TTC549 (cell line): Measurements from ENCODE around the gene STX2.
A peak's percentile ranks its signal among the peaks of the same experiment; 100 is the strongest.
"Not testable (repeated sequence)": the region's sequence is repeated elsewhere in the genome, so short reads cannot be mapped to it uniquely, and the experiment has no call there.

Experiments
- FAIRE-seq: peaks from 2 replicates; lab custom pipeline; 2012; peaks lifted over from hg19 to GRCh38; lab: Jason Lieb, UNC

The STX2 gene

DNA sequence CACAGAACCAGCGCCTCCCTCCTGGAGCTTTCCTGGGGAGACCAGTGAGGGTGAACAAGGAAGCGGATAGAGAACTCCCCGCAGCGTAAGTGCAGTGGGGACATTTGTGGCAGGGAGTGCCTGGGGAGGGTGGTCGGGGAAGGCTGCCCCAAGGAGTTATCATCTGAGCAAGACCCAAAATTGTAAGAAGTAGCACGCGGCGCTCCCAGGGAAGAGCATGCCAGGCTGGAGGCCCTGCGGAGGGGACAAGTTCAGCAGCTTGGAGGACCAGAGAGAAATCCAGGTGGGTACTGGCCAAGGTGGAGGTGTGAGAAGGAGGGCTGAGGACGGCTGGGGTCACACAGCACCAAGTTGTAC lies 76.8 kb downstream of the STX2 start:
- FAIRE-seq, result no peak

DNA sequence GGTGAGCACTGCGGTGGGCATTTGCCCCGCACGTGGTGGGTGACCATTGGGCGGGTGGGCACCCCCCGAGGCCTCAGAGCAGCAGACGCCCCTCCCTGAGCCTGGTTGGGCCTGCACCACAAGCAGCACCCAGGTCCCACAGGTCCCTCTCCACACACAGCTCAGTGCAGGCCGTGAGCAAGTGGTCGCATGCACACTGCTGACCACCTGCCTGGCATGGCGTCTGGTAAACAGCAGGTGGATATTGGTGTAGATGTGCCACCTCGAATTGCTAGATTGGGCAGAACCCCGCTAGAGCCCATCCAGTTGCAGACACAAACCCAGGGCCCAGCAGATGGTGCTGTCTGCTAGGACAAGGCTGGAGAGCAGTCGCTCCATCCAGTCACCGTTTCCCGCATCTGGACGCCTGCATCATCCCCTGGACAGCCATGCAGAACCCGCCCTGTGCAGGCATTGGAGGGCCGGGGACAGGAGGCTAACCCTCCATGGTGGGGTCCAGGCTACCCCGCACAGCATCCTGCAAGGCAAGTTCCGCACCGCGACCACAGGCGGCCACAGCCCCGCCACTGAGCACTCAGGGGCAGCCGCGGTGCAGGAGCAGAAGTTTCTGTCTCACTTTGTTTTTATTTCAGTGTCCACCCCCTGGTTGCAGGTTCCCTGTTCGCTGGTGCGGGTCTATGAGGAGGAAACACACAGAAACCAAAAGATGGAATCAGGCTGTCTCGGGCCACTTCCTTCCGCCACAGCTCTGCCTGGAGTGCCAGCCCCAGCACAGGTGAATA lies 77.3 kb downstream of the STX2 start:
- no peak for FAIRE-seq

DNA sequence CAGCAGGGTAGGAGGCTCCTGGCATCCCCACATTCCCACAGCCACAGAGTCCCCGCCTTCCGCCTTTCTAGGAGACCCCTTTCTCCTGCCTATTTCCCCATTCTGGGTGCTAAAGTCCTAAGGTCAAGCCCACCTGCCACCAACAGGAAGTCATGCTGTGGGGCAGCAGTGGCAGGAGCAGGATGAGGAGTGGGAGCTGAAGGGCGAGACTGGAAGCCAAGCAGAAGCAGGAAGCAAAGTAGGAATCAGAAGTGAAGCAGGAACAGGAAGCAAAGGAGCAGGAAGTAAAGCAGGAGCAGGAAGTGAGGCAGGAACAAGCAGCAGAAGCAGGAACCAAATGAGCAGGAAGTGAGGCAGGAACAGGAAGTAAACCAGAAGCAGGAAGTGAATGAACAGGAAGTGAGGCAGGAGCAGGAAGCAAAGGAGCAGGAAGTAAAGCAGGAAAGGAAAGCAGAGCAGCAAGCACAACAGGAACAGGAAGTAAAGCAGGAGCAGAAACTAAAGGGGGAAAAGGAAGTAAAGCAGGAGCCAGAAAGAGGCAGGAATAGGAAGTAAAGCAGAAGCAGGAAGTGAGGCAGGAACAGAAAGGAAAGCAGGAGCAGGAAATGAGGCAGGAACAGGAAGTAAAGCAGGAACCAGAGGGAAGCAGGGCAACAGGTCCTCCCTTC lies 84.7 kb downstream of the STX2 start:
- FAIRE-seq, result no peak

DNA sequence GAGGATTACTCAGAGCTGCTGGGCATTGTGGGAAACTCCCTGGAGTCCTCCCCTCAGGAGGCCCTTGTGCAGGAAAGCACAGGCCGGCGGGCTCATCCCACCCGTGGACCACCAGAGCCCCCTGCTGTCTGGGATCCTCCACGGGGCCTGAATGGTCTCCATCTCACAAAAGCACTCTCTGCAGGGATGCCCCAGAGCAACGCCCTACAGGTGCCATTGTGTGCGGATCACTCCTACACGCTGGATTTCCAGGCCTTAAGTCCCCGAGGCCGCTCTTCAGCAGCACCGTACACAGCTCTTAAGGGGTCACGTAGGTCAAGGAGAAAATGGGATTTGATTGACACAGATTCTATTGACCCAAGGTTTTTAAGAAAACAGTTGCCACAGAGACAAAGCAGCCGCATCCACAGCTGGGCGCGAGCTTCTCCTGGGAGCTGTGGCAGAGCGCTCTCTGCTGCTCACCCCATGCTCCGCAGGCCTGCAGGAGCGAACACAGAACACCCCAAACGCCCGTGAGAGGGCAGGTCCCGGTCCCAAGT lies 86.3 kb downstream of the STX2 start:
- FAIRE-seq, result no peak

DNA sequence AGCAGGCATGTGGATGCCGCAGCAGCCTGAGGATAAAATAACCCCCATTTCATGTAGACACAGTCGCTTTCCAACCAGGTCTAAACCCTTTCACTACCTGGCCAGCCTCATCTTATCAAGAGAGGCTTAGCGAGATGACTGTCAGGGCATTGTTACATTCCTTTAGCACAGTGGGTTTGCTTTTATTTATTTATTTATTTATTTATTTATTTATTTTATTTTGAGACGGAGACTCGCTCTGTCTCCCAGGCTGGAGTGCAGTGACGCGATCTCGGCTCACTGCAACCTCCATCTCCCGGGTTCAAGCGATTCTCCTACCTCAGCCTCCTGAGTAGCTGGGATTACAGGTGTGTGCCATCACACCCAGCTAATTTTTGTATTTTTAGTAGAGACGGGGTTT lies 87.0 kb downstream of the STX2 start:
- not testable (repeated sequence) for FAIRE-seq

DNA sequence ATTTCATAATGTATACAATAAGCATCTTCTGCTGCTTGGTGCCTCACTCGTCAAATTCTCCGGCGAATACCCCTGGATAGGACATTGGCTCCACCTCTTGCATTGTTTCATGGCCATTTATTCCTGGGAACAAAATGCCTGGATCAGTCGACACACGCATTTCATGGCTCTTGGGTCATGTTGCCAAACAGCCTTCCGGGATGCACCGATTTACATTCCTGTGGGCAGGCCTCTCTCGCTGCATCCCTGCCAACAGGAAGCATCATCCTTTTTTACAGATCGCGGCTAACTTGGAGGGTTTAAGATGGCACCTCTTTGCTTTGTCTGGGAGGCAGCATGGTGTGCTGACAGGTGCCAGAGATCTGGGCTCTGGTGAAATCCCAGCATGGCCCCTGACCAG lies 90.3 kb downstream of the STX2 start:
- no peak for FAIRE-seq

DNA sequence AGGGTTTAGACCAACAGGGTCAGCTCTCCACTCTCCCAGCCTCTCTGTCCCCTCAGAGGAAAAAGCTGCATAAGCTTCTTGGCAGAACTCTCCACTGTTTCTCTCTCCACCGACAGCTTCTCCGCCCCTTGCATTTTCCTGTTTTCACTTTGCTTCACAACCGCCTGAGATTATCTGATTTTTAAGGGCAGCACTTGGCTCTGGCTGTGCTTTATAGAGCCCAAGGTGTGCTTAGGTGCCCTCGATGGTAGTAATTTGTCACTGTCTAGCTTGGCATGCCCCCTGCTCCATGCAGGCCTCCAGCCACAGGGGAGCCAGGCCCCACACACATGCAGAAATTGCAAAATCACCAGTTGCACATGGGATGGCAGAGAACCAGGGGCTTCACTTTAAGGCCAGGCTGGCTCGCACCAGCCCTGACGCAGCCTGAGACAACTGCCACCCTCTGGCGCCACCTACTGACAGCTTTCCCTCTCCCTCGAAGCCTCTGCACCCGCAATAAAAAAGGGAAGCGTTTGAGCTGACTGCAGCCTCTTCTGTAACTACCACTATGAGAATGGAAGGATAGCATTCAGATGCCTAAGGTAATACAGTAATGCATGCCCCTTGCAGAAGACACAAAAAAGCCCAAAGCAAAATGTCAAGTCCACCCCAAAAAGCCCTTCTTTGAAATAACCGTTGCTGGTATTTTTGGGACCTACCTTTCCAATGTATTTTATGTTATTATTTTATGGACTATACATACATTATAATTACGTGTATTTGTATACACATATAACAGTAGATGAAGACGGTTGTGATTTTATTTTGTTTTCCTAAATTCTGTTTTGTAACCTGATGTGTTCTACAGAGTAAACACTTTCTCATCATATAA lies 90.9 kb downstream of the STX2 start:
- FAIRE-seq, result no peak

DNA sequence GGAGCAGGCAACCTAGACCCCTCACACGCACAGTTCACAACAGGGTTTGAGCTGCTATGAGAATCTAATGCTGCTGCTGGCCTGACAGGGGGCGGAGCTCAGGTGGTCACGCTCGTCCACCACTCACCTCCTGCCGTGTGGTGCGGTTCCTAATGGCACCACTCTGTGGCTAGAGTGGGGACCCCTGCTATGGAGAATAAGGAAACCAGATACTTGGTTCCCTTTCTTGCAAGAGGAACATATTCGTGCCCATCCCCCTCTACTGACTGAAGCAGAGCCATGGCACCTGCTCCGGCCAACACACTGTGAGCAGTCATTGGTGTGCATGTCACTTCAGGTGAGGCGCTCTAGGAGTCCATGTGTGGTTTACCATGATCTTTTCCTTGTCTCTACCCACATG lies 92.5 kb downstream of the STX2 start:
- no peak for FAIRE-seq

DNA sequence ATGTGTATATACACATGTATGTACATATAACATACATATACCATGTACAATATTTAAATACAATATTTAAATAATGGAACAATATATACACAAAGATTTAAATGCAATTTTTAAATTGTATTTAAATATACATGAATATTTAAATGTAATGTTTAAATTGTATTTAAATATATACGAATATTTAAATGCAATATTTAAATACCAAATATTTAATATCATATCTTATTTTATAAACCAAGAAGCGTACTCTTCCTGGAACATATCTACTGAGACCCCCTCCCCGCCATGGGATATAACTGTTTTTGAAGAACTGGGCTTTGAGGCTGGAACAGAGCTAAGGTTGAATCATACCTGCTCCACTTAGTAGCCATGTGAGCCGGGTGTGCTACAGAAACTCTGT lies 93.1 kb downstream of the STX2 start:
- FAIRE-seq, result peak; percentile 60

DNA sequence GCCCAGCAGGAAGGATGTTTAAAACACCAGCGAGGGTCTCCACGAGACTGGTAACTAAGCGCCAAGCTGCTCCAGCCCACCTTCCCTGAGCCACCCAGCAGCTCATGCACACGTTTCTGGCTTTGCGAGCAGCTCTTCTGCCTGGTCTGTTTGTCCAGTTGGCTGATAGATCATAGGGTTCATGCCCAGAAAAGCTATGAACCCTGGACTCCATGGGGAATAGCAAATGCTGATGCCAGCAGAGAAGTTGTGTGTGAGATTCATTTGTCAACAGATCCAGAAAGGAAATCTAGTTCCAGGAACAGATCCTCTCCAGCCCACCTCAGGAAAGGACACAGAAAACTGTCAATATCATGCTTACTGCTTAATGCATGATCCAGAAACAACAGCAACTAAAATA lies 94.8 kb downstream of the STX2 start:
- no peak for FAIRE-seq

DNA sequence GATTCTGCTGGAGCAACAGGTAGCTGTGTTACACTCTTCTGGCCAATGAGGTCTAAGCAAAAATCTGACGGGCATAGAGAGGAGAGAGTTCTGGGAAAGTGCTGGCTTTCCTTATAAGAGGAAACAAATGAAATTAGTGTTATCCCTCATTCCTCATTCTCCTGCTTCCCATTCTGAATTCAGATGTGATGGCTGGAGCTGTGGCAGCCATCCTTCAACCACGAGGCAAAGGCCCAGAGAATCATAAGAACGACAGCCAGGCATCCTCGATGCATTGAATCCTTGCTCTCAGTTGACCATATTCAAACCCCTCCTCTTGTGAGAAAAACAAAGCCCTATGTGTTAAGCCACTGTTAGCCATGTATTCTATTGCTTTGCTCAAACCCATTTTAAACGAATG lies 95.4 kb downstream of the STX2 start:
- FAIRE-seq, result no peak

DNA sequence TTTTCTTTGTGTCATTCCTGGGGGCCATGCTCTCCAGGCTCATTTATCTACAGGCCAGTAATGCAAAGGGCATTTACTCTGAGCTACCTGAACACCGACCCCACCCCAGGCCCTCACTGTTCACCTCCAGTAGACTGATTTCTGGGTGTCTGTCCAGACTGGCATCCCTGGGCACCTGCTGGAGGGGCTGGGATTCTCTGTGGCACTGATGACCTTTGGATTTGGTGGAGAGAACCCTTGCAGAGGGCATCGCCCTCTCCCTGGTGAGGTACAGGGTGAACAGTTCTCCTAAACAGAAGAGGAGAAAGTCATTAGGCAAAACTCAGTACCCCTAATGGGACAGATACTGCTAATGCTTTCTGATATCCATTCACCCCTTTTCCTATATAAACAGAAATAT lies 95.9 kb downstream of the STX2 start:
- no peak for FAIRE-seq

DNA sequence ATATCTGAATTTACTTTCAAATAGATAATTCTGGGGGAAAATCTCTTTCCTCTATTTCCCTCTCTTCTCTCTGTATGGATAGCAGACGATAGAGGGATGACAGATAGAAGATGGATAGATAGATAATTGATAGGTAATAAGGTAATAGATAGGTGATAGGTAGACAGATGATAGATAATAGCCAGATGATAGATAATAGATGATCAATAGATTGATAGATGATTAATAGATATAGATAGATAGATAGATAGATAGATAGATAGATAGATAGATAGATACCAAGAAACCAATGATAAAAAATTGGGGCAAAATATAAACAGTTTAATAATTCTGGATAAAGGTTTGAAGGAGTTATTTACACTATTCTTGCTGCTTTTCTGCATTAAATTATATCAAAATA lies 96.3 kb downstream of the STX2 start:
- FAIRE-seq, result no peak

DNA sequence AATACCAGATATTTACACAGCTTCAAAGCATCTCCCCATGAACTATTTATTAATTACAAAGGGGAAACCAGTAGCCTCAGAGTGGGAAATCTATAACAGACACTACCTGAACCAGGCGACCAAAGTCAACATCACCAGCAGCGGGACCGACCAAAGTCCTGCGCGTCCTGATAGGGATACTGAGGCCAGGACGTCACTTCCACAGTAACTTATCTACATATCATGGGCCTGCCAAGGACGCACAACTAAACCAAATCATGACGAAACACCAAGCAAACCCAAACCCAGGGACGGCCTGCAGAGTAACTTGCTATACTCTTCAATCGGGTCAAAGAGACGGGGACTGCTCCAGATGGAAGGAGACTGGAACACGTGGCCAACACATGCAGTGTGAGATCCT lies 96.9 kb downstream of the STX2 start:
- no peak for FAIRE-seq
